DND-41 (cell line): ENCODE data around the gene TMPRSS12.
"Not testable (repeated sequence)": the region's sequence is repeated elsewhere in the genome, so short reads cannot be mapped to it uniquely, and the experiment has no call there.

Experiments
- ATAC-seq: fragments of 200-7000 bp; cut with Tn5 transposase; 3 replicates; pipeline ENCODE4 v1.9.1; 2021; ENCODE audit warnings: low read depth; ENCODE audit not compliant: insufficient read depth
- DNase-seq: peaks from one replicate; pipeline ENCODE4 v3.0.0-alpha.2; 2020
- H2AFZ ChIP-seq: 2 replicates; pipeline ENCODE4 v1.6.0; 2012; ENCODE audit warnings: low read depth, low read length
- H3K27ac ChIP-seq: 2 replicates; pipeline ENCODE4 v1.5.1; 2012; ENCODE audit warnings: low read length, inconsistent platforms
- H3K27me3 ChIP-seq: fragments of 200-600 bp; sonication (generic); 2 replicates; pipeline ENCODE4 v1.6.0; 2012; ENCODE audit warnings: low read length, mild to moderate bottlenecking, inconsistent platforms; ENCODE audit not compliant: insufficient read depth, poor library complexity
- H3K36me3 ChIP-seq: 2 replicates; pipeline ENCODE4 v1.5.1; 2012; ENCODE audit warnings: low read length, inconsistent platforms; ENCODE audit not compliant: insufficient read depth
- H3K4me1 ChIP-seq: 2 replicates; pipeline ENCODE4 v1.5.1; 2012; ENCODE audit warnings: mild to moderate bottlenecking, low read length; ENCODE audit not compliant: insufficient read depth
- H3K4me2 ChIP-seq: 2 replicates; pipeline ENCODE4 v1.6.0; 2012; ENCODE audit warnings: mild to moderate bottlenecking, moderate library complexity, low read length, inconsistent platforms; ENCODE audit not compliant: insufficient read depth
- H3K4me3 ChIP-seq, 2 experiments: fragments of 200-600 bp in 1 of 2; shearing (Covaris generic) in 1 of 2; 2 replicates each; pipeline ENCODE4 v1.5.1; 2012 to 2016; ENCODE audit warnings: inconsistent platforms in 2 of 2, low read length in 2 of 2, mild to moderate bottlenecking in 2 of 2, low read depth in 1 of 2, moderate library complexity in 1 of 2
- H3K79me2 ChIP-seq: 2 replicates; pipeline ENCODE4 v1.6.0; 2012; ENCODE audit warnings: low read length, inconsistent platforms; ENCODE audit not compliant: insufficient read depth
- H3K9ac ChIP-seq: 2 replicates; pipeline ENCODE4 v1.6.0; 2012; ENCODE audit warnings: low read depth, mild to moderate bottlenecking, inconsistent platforms, low read length, moderate library complexity
- H3K9me3 ChIP-seq: 2 replicates; pipeline ENCODE4 v1.5.1; 2012; ENCODE audit warnings: low read length, moderate library complexity, mild to moderate bottlenecking, inconsistent platforms; ENCODE audit not compliant: insufficient read depth, severe bottlenecking
- H4K20me1 ChIP-seq: 2 replicates; pipeline ENCODE4 v1.6.0; 2012; ENCODE audit warnings: low read length; ENCODE audit not compliant: insufficient read depth
- EZH2 ChIP-seq: IDR thresholded peaks from 3 replicates; pipeline ENCODE4 v1.6.1; 2012; ENCODE audit warnings: borderline replicate concordance, low read depth, mild to moderate bottlenecking, moderate library complexity, low read length, inconsistent platforms; ENCODE audit not compliant: severe bottlenecking
- TF ChIP-seq, protein P1 (sequence below): IDR thresholded peaks from 2 replicates; pipeline ENCODE4 v1.5.1; 2012; ENCODE audit warnings: borderline replicate concordance, low read length, moderate library complexity, mild to moderate bottlenecking; ENCODE audit not compliant: poor library complexity, severe bottlenecking; ENCODE audit errors: extremely low read depth

TMPRSS12 gene

GRCh38 chr12:50845021-50845647 is 2.4 kb downstream of the TMPRSS12 start:
- H3K27ac ChIP-seq = no peak overlapping the region
- H3K4me1 ChIP-seq = no peaks in the 10 kb centered on the region
- H3K27me3 ChIP-seq = no peaks in the 10 kb centered on the region
- ATAC-seq = no peak
- no peaks in the 10 kb centered on the region for H3K36me3 ChIP-seq
- H4K20me1 ChIP-seq = no peaks in the 10 kb centered on the region
- no peak for DNase-seq
- H3K4me2 ChIP-seq = no peak overlapping the region
- no peak overlapping the region for H2AFZ ChIP-seq
- H3K9me3 ChIP-seq = peaks cover 11% of the 10 kb centered on the region
- H3K9ac ChIP-seq = no peak overlapping the region
- no peaks in the 10 kb centered on the region for H3K79me2 ChIP-seq
- TF ChIP-seq, protein P1, sequence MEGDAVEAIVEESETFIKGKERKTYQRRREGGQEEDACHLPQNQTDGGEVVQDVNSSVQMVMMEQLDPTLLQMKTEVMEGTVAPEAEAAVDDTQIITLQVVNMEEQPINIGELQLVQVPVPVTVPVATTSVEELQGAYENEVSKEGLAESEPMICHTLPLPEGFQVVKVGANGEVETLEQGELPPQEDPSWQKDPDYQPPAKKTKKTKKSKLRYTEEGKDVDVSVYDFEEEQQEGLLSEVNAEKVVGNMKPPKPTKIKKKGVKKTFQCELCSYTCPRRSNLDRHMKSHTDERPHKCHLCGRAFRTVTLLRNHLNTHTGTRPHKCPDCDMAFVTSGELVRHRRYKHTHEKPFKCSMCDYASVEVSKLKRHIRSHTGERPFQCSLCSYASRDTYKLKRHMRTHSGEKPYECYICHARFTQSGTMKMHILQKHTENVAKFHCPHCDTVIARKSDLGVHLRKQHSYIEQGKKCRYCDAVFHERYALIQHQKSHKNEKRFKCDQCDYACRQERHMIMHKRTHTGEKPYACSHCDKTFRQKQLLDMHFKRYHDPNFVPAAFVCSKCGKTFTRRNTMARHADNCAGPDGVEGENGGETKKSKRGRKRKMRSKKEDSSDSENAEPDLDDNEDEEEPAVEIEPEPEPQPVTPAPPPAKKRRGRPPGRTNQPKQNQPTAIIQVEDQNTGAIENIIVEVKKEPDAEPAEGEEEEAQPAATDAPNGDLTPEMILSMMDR = no peak
- H3K4me3 ChIP-seq = no peak overlapping the region

- TF ChIP-seq EZH2 = no peak
- TF ChIP-seq, protein P1 = no peak
- Histone ChIP-seq H2AFZ (no peak overlapping the region), H3K27me3 (no peaks in the 10 kb centered on the region), H4K20me1 (no peaks in the 10 kb centered on the region), H3K36me3 (no peaks in the 10 kb centered on the region), H3K4me3 (no peak overlapping the region), H3K9me3 (no peaks in the 10 kb centered on the region), H3K4me2 (no peak overlapping the region), H3K9ac (no peak overlapping the region), H3K27ac (no peak overlapping the region), H3K79me2 (no peaks in the 10 kb centered on the region), H3K4me1 (no peaks in the 10 kb centered on the region)
- ATAC-seq (no peak), DNase-seq (no peak)
Measured at GRCh38 chr12:50848963-50849362, 6.2 kb downstream of the TMPRSS12 start.

- not testable (repeated sequence) for H3K27me3 ChIP-seq, ATAC-seq, H3K79me2 ChIP-seq, H3K9ac ChIP-seq, H3K36me3 ChIP-seq, H4K20me1 ChIP-seq, H3K27ac ChIP-seq, DNase-seq, H3K9me3 ChIP-seq, H3K4me2 ChIP-seq, H2AFZ ChIP-seq, H3K4me3 ChIP-seq, H3K4me1 ChIP-seq
Measured at GRCh38 chr12:50855218-50855617, 12.5 kb downstream of the TMPRSS12 start.

GRCh38 chr12:50855679-50856078 is 13.0 kb downstream of the TMPRSS12 start:
- not testable (repeated sequence) for H3K79me2 ChIP-seq, H3K4me1 ChIP-seq, H2AFZ ChIP-seq, DNase-seq, ATAC-seq, H3K9me3 ChIP-seq, H4K20me1 ChIP-seq, H3K9ac ChIP-seq, H3K36me3 ChIP-seq, H3K4me2 ChIP-seq, H3K4me3 ChIP-seq, H3K27ac ChIP-seq, H3K27me3 ChIP-seq
